ENCODE measurements around the gene ADPRS. TPM values are rescaled to one million over a fixed set of nuclear protein-coding genes. Genes with fewer than 3 reads are reported as not detected.

ADPRS gene
- total RNA-seq, 1 donor from 2014 or later: 28.7 TPM

DNA sequence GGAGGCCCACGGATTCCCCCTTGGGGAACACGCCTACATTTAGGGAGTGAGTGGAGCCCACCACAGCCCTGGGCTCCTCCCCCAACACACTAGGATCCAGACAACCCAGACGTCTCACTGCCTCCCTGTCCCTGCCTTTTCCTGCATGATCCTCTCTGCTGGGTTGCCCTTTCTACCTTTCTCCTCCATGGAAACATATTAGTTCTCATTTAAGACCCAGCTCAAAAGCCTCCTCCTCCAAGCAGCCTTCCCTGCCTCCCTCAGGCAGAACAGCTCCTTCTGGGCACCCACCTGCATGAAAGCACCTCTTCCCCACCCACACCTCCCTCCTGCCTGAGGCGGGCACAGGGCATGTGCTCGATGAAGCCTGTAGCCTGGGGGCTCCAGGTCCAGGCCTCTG, 25.7 kb downstream of the ADPRS start:
- no peak for DNase-seq (ENCODE audit: low read depth)
- peak overlapping the region; percentile 62 for H3K4me2 ChIP-seq (ENCODE audit: low read length)
- H3K36me3 ChIP-seq (ENCODE audit: insufficient read depth, low read length): no peaks in the 10 kb centered on the region
- no peak overlapping the region for H3K4me3 Mint-ChIP-seq (ENCODE audit: unreplicated experiment)
- H3K27ac ChIP-seq (ENCODE audit: low read depth, low read length): peak overlapping the region; percentile 61
- H3K9ac ChIP-seq (ENCODE audit: low read length): peak overlapping the region; percentile 67
- H3K27ac Mint-ChIP-seq (ENCODE audit: unreplicated experiment): no peak overlapping the region
- H3K27me3 ChIP-seq (ENCODE audit: insufficient read depth, low read length): no peaks in the 10 kb centered on the region
- no peak overlapping the region for H3K4me3 ChIP-seq (ENCODE audit: insufficient read depth, low read depth, low read length)
- H3K4me1 Mint-ChIP-seq (ENCODE audit: low read depth, unreplicated experiment): peaks cover 34% of the 10 kb centered on the region
- peaks cover 10% of the 10 kb centered on the region for H3K27me3 Mint-ChIP-seq (ENCODE audit: low read depth, unreplicated experiment)
- no peak for FAIRE-seq
- TF ChIP-seq, protein P1, sequence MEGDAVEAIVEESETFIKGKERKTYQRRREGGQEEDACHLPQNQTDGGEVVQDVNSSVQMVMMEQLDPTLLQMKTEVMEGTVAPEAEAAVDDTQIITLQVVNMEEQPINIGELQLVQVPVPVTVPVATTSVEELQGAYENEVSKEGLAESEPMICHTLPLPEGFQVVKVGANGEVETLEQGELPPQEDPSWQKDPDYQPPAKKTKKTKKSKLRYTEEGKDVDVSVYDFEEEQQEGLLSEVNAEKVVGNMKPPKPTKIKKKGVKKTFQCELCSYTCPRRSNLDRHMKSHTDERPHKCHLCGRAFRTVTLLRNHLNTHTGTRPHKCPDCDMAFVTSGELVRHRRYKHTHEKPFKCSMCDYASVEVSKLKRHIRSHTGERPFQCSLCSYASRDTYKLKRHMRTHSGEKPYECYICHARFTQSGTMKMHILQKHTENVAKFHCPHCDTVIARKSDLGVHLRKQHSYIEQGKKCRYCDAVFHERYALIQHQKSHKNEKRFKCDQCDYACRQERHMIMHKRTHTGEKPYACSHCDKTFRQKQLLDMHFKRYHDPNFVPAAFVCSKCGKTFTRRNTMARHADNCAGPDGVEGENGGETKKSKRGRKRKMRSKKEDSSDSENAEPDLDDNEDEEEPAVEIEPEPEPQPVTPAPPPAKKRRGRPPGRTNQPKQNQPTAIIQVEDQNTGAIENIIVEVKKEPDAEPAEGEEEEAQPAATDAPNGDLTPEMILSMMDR (IDR thresholded peaks at IDR 0.05; ENCODE audit: insufficient read depth, low read depth, low read length): no peak
- no peak for TF ChIP-seq EZH2 (IDR thresholded peaks at IDR 0.05; ENCODE audit: insufficient read depth, low read length)
- no peaks in the 10 kb centered on the region for H3K9me3 ChIP-seq (ENCODE audit: insufficient read depth, low read depth, low read length)
- H3K4me1 ChIP-seq (ENCODE audit: insufficient read depth, low read length): peaks cover 30% of the 10 kb centered on the region
- no peaks in the 10 kb centered on the region for H3K9me3 Mint-ChIP-seq (ENCODE audit: unreplicated experiment)
- no peaks in the 10 kb centered on the region for H4K20me1 ChIP-seq (ENCODE audit: insufficient read depth, low read length)
- H3K36me3 Mint-ChIP-seq (ENCODE audit: low read depth, unreplicated experiment): peaks cover 3% of the 10 kb centered on the region
- no peaks in the 10 kb centered on the region for H3K79me2 ChIP-seq (ENCODE audit: insufficient read depth, low read length)
- H2AFZ ChIP-seq (ENCODE audit: low read depth, low read length): no peak overlapping the region

DNA sequence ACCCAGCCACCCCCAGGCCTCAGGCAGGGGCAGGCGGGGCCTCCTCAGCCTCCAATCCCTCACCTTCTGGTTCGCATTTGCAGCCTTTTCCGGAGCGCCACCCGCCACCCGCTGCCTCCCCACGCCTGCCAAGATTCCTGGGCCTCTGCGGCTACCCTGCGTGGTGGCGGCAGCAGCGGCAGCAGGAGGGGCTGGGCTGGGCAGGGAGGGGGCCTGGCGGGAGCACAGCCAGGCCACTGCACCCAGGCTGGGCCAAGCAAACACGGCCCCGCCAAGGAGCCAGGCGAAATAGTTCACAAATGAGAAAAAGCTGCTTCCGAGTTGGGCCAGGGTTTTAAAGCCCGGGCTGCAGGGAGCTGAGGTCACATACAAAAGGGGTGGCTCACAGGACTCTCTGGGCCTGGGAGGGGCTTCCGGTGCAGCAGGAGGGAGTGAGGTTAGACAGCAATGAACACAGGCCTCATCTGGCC, 26.5 kb downstream of the ADPRS start:
- Mint-ChIP-seq H3K4me1 (ENCODE audit: low read depth, unreplicated experiment) (peaks cover 36% of the 10 kb centered on the region), H3K36me3 (ENCODE audit: low read depth, unreplicated experiment) (peaks cover 3% of the 10 kb centered on the region), H3K9me3 (ENCODE audit: unreplicated experiment) (no peaks in the 10 kb centered on the region), H3K27ac (ENCODE audit: unreplicated experiment) (peak overlapping the region; percentile 55), H3K27me3 (ENCODE audit: low read depth, unreplicated experiment) (peaks cover 12% of the 10 kb centered on the region), H3K4me3 (ENCODE audit: unreplicated experiment) (no peak overlapping the region)
- no peaks in the 10 kb centered on the region for H3K27me3 ChIP-seq (ENCODE audit: insufficient read depth, low read length)
- no peaks in the 10 kb centered on the region for H4K20me1 ChIP-seq (ENCODE audit: insufficient read depth, low read length)
- no peak for TF ChIP-seq EZH2 (IDR thresholded peaks at IDR 0.05; ENCODE audit: insufficient read depth, low read length)
- TF ChIP-seq, protein P1 (IDR thresholded peaks at IDR 0.05; ENCODE audit: insufficient read depth, low read depth, low read length): no peak
- no peaks in the 10 kb centered on the region for H3K9me3 ChIP-seq (ENCODE audit: insufficient read depth, low read depth, low read length)
- DNase-seq (ENCODE audit: low read depth) (peak; percentile 81), FAIRE-seq (no peak)
- H3K4me2 ChIP-seq (ENCODE audit: low read length): peak overlapping the region; percentile 62
- peaks cover 31% of the 10 kb centered on the region for H3K4me1 ChIP-seq (ENCODE audit: insufficient read depth, low read length)
- no peak overlapping the region for H3K4me3 ChIP-seq (ENCODE audit: insufficient read depth, low read depth, low read length)
- peak overlapping the region; percentile 65 for H2AFZ ChIP-seq (ENCODE audit: low read depth, low read length)
- H3K79me2 ChIP-seq (ENCODE audit: insufficient read depth, low read length): no peaks in the 10 kb centered on the region
- H3K27ac ChIP-seq (ENCODE audit: low read depth, low read length): peak overlapping the region; percentile 61
- peak overlapping the region; percentile 67 for H3K9ac ChIP-seq (ENCODE audit: low read length)
- no peaks in the 10 kb centered on the region for H3K36me3 ChIP-seq (ENCODE audit: insufficient read depth, low read length)

DNA sequence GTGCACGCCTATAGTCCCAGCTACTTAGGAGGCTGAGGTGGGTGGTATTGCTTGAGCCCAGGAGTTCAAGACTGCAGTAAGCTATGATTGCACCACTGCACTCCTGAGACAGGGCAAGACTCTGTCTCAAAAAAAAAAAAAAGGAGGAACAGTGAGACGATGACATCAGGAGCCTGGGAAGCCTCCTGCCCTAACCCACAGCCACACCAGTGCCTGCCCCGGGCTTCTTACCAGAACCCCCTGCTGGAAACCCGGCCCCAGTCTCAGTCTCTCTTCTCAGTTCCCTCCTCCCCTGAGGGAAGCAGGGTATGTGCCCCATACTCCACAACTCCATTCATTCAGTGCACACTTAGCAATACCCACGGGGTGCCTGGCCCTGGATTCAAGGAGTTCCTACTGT, 27.2 kb downstream of the ADPRS start:
- peaks cover 12% of the 10 kb centered on the region for H3K27me3 Mint-ChIP-seq (ENCODE audit: low read depth, unreplicated experiment)
- Histone ChIP-seq H3K4me3 (ENCODE audit: insufficient read depth, low read depth, low read length) (no peak overlapping the region), H3K79me2 (ENCODE audit: insufficient read depth, low read length) (no peaks in the 10 kb centered on the region), H3K9ac (ENCODE audit: low read length) (peak overlapping the region; percentile 67), H3K9me3 (ENCODE audit: insufficient read depth, low read depth, low read length) (no peaks in the 10 kb centered on the region), H3K4me1 (ENCODE audit: insufficient read depth, low read length) (peaks cover 30% of the 10 kb centered on the region), H3K4me2 (ENCODE audit: low read length) (peak overlapping the region; percentile 62), H3K36me3 (ENCODE audit: insufficient read depth, low read length) (no peaks in the 10 kb centered on the region), H3K27ac (ENCODE audit: low read depth, low read length) (peak overlapping the region; percentile 61), H2AFZ (ENCODE audit: low read depth, low read length) (no peak overlapping the region), H4K20me1 (ENCODE audit: insufficient read depth, low read length) (no peaks in the 10 kb centered on the region), H3K27me3 (ENCODE audit: insufficient read depth, low read length) (no peaks in the 10 kb centered on the region)
- H3K27ac Mint-ChIP-seq (ENCODE audit: unreplicated experiment): peak overlapping the region; percentile 55
- DNase-seq (ENCODE audit: low read depth) (no peak), FAIRE-seq (no peak)
- peaks cover 3% of the 10 kb centered on the region for H3K36me3 Mint-ChIP-seq (ENCODE audit: low read depth, unreplicated experiment)
- H3K9me3 Mint-ChIP-seq (ENCODE audit: unreplicated experiment): no peaks in the 10 kb centered on the region
- no peak overlapping the region for H3K4me3 Mint-ChIP-seq (ENCODE audit: unreplicated experiment)
- TF ChIP-seq EZH2 (IDR thresholded peaks at IDR 0.05; ENCODE audit: insufficient read depth, low read length): no peak
- TF ChIP-seq, protein P1 (IDR thresholded peaks at IDR 0.05; ENCODE audit: insufficient read depth, low read depth, low read length): no peak
- H3K4me1 Mint-ChIP-seq (ENCODE audit: low read depth, unreplicated experiment): peaks cover 34% of the 10 kb centered on the region

Data from astrocyte (in vitro differentiated cells and primary cell).